ENCODE measurements around the gene SDHAF3.

Gene SDHAF3

GRCh38 chr7:97219237-97219636, 101.7 kb downstream of the SDHAF3 start:
- Histone ChIP-seq H3K27ac (ENCODE audit: low read depth, low read length) (no peak overlapping the region), H3K9ac (ENCODE audit: low read length) (no peak overlapping the region), H3F3A (ENCODE audit: insufficient read depth) (no peaks in the 10 kb centered on the region), H4K20me1 (ENCODE audit: low read depth, low read length) (no peaks in the 10 kb centered on the region), H2AFZ (ENCODE audit: low read depth, low read length, severe bottlenecking) (no peak overlapping the region), H3K9me2 (replicated peaks; ENCODE audit: insufficient read depth, low read length) (no peaks in the 10 kb centered on the region), H3K9me3 (ENCODE audit: insufficient read depth, low read length) (no peaks in the 10 kb centered on the region), H3K4me2 (ENCODE audit: low read depth, low read length, poor library complexity, severe bottlenecking) (no peak overlapping the region), H3K27me3 (ENCODE audit: low read length) (no peaks in the 10 kb centered on the region), H3K4me3 (ENCODE audit: insufficient read depth, low read length, poor library complexity, severe bottlenecking) (no peak overlapping the region), H3K79me2 (ENCODE audit: insufficient read depth, low read length) (no peaks in the 10 kb centered on the region), H3K36me3 (ENCODE audit: low read length) (no peaks in the 10 kb centered on the region)
- no peak for TF ChIP-seq EZH2phosphoT487 (conservative IDR thresholded peaks at IDR 0.05; ENCODE audit: low read length)
- TF ChIP-seq CTCF (IDR thresholded peaks at IDR 0.05; ENCODE audit: insufficient read depth, low read length, poor library complexity, severe bottlenecking) = no peak

GRCh38 chr7:97224316-97224715, 106.8 kb downstream of the SDHAF3 start:
- Histone ChIP-seq H3F3A (ENCODE audit: insufficient read depth) (no peaks in the 10 kb centered on the region), H3K4me3 (ENCODE audit: insufficient read depth, low read length, poor library complexity, severe bottlenecking) (no peak overlapping the region), H4K20me1 (ENCODE audit: low read depth, low read length) (no peaks in the 10 kb centered on the region), H3K36me3 (ENCODE audit: low read length) (no peaks in the 10 kb centered on the region), H3K9me2 (replicated peaks; ENCODE audit: insufficient read depth, low read length) (no peaks in the 10 kb centered on the region), H3K9ac (ENCODE audit: low read length) (no peak overlapping the region), H3K27ac (ENCODE audit: low read depth, low read length) (no peak overlapping the region), H3K9me3 (ENCODE audit: insufficient read depth, low read length) (no peaks in the 10 kb centered on the region), H2AFZ (ENCODE audit: low read depth, low read length, severe bottlenecking) (no peak overlapping the region), H3K79me2 (ENCODE audit: insufficient read depth, low read length) (no peaks in the 10 kb centered on the region), H3K27me3 (ENCODE audit: low read length) (no peaks in the 10 kb centered on the region), H3K4me2 (ENCODE audit: low read depth, low read length, poor library complexity, severe bottlenecking) (no peak overlapping the region)
- TF ChIP-seq CTCF (IDR thresholded peaks at IDR 0.05; ENCODE audit: insufficient read depth, low read length, poor library complexity, severe bottlenecking) (no peak), EZH2phosphoT487 (conservative IDR thresholded peaks at IDR 0.05; ENCODE audit: low read length) (no peak)

DNA sequence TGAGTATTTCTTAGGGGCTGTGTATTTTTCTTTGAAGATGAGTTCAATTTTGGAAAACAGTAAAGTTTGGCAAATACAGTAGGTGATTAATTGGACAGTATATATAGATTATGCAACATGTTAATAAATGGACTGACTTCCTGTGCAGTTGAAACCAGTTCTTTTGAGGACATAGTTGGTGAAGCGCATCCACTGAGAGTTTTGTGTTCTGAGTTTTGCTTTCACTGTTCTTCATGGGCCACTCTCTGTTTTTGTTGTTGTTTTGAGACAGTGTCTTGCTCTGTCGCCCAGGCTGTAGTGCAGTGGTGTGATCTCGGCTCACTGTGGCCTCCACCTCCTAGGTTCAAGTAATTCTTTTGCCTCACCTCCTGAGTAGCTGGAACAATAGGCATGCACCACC, 109.0 kb downstream of the SDHAF3 start:
- no peak for TF ChIP-seq CTCF (IDR thresholded peaks at IDR 0.05; ENCODE audit: insufficient read depth, low read length, poor library complexity, severe bottlenecking)
- TF ChIP-seq EZH2phosphoT487 (conservative IDR thresholded peaks at IDR 0.05; ENCODE audit: low read length) = no peak
- no peak overlapping the region for H3K4me3 ChIP-seq (ENCODE audit: insufficient read depth, low read length, poor library complexity, severe bottlenecking)
- no peaks in the 10 kb centered on the region for H3K27me3 ChIP-seq (ENCODE audit: low read length)
- H3K9me3 ChIP-seq (ENCODE audit: insufficient read depth, low read length) = no peaks in the 10 kb centered on the region
- H3K9me2 ChIP-seq (replicated peaks; ENCODE audit: insufficient read depth, low read length) = no peaks in the 10 kb centered on the region
- no peaks in the 10 kb centered on the region for H3K79me2 ChIP-seq (ENCODE audit: insufficient read depth, low read length)
- H4K20me1 ChIP-seq (ENCODE audit: low read depth, low read length) = no peaks in the 10 kb centered on the region
- no peak overlapping the region for H2AFZ ChIP-seq (ENCODE audit: low read depth, low read length, severe bottlenecking)
- H3K9ac ChIP-seq (ENCODE audit: low read length) = no peak overlapping the region
- no peak overlapping the region for H3K27ac ChIP-seq (ENCODE audit: low read depth, low read length)
- no peaks in the 10 kb centered on the region for H3K36me3 ChIP-seq (ENCODE audit: low read length)
- no peak overlapping the region for H3K4me2 ChIP-seq (ENCODE audit: low read depth, low read length, poor library complexity, severe bottlenecking)
- H3F3A ChIP-seq (ENCODE audit: insufficient read depth) = no peaks in the 10 kb centered on the region
